Measurements from ENCODE around the gene C11orf21. TPM values are rescaled to one million over a fixed set of nuclear protein-coding genes. Genes with fewer than 3 reads are reported as not detected.
A peak's percentile ranks its signal among the peaks of the same experiment; 100 is the strongest.
"Not testable (repeated sequence)": the region's sequence is repeated elsewhere in the genome, so short reads cannot be mapped to it uniquely, and the experiment has no call there.

C11orf21 gene
- total RNA-seq, 1 donor from 2014 or later: not detected

- no peaks in the 10 kb centered on the region for H3K27me3 ChIP-seq (ENCODE audit: control insufficient read depth, insufficient read depth, low read length)
- DNase-seq (ENCODE audit: low read depth) (no peak), FAIRE-seq (no peak)
- TF ChIP-seq, protein P1, sequence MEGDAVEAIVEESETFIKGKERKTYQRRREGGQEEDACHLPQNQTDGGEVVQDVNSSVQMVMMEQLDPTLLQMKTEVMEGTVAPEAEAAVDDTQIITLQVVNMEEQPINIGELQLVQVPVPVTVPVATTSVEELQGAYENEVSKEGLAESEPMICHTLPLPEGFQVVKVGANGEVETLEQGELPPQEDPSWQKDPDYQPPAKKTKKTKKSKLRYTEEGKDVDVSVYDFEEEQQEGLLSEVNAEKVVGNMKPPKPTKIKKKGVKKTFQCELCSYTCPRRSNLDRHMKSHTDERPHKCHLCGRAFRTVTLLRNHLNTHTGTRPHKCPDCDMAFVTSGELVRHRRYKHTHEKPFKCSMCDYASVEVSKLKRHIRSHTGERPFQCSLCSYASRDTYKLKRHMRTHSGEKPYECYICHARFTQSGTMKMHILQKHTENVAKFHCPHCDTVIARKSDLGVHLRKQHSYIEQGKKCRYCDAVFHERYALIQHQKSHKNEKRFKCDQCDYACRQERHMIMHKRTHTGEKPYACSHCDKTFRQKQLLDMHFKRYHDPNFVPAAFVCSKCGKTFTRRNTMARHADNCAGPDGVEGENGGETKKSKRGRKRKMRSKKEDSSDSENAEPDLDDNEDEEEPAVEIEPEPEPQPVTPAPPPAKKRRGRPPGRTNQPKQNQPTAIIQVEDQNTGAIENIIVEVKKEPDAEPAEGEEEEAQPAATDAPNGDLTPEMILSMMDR (IDR thresholded peaks at IDR 0.05; ENCODE audit: insufficient read depth, low read length, severe bottlenecking): no peak
- no peak overlapping the region for H3K4me3 ChIP-seq (ENCODE audit: low read depth, low read length)
- no peaks in the 10 kb centered on the region for H3K36me3 ChIP-seq (ENCODE audit: control insufficient read depth, insufficient read depth, low read length)
Measured at GRCh38 chr11:2345050-2345449, 43.3 kb upstream of the C11orf21 start.

GRCh38 chr11:2343502-2343901 lies 41.8 kb upstream of the C11orf21 start:
- FAIRE-seq (no peak), DNase-seq (ENCODE audit: low read depth) (no peak)
- H3K36me3 ChIP-seq (ENCODE audit: control insufficient read depth, insufficient read depth, low read length): no peaks in the 10 kb centered on the region
- TF ChIP-seq, protein P1 (IDR thresholded peaks at IDR 0.05; ENCODE audit: insufficient read depth, low read length, severe bottlenecking): no peak
- H3K27me3 ChIP-seq (ENCODE audit: control insufficient read depth, insufficient read depth, low read length): no peaks in the 10 kb centered on the region
- no peak overlapping the region for H3K4me3 ChIP-seq (ENCODE audit: low read depth, low read length)

GRCh38 chr11:2342981-2343380 lies 41.3 kb upstream of the C11orf21 start:
- no peak for FAIRE-seq
- H3K36me3 ChIP-seq (ENCODE audit: control insufficient read depth, insufficient read depth, low read length): no peaks in the 10 kb centered on the region
- no peak for DNase-seq (ENCODE audit: low read depth)
- H3K4me3 ChIP-seq (ENCODE audit: low read depth, low read length): no peak overlapping the region
- no peaks in the 10 kb centered on the region for H3K27me3 ChIP-seq (ENCODE audit: control insufficient read depth, insufficient read depth, low read length)
- TF ChIP-seq, protein P1 (IDR thresholded peaks at IDR 0.05; ENCODE audit: insufficient read depth, low read length, severe bottlenecking): no peak

GRCh38 chr11:2342557-2342956 lies 40.8 kb upstream of the C11orf21 start:
- no peak overlapping the region for H3K4me3 ChIP-seq (ENCODE audit: low read depth, low read length)
- FAIRE-seq (no peak), DNase-seq (ENCODE audit: low read depth) (no peak)
- no peaks in the 10 kb centered on the region for H3K36me3 ChIP-seq (ENCODE audit: control insufficient read depth, insufficient read depth, low read length)
- TF ChIP-seq, protein P1 (IDR thresholded peaks at IDR 0.05; ENCODE audit: insufficient read depth, low read length, severe bottlenecking): no peak
- no peaks in the 10 kb centered on the region for H3K27me3 ChIP-seq (ENCODE audit: control insufficient read depth, insufficient read depth, low read length)

DNA sequence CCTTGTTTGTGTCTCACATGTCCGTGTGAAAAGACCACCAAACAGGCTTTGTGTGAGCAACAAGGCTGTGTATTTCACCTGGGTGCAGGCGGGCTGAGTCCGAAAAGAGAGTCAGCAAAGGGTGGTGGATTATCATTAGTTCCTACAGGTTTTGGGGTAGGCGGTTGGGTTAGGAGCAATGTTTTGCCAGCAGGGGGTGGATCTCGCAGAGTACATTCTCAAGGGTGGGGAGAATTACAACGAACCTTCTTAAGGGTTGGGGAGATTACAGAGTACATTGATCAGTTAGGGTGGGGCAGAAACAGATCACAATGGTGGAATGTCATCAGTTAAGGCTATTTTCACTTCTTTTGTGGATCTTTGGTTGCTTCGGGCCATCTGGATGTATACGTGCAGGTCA lies 37.0 kb upstream of the C11orf21 start:
- TF ChIP-seq, protein P1 (IDR thresholded peaks at IDR 0.05; ENCODE audit: insufficient read depth, low read length, severe bottlenecking): peak; percentile 20
- DNase-seq (ENCODE audit: low read depth); H3K4me3 ChIP-seq (ENCODE audit: low read depth, low read length); H3K36me3 ChIP-seq (ENCODE audit: control insufficient read depth, insufficient read depth, low read length); H3K27me3 ChIP-seq (ENCODE audit: control insufficient read depth, insufficient read depth, low read length): not testable (repeated sequence)
- FAIRE-seq: peak; percentile 80

DNA sequence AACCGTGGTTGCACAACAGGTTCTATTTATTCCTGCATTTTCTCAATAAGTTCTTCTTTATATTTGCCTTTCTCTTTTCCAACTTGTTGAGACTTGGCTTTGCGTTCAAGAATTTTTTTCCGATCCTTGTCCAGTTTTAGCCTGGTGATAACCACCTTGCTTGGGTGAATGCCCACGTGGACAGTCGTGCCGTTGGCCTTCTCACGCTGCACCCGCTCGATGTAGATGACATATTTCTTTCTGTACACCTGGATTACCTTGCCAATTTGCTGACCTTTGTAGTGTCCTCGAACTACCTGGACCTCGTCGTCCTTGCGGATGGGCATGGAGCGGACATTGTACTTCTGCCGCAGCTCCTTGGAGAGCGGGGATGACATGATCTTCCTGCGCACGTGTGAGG lies 33.6 kb upstream of the C11orf21 start:
- H3K27me3 ChIP-seq (ENCODE audit: control insufficient read depth, insufficient read depth, low read length); H3K36me3 ChIP-seq (ENCODE audit: control insufficient read depth, insufficient read depth, low read length); H3K4me3 ChIP-seq (ENCODE audit: low read depth, low read length): not testable (repeated sequence)
- DNase-seq (ENCODE audit: low read depth): peak; percentile 19
- FAIRE-seq: peak; percentile 88

- H3K4me3 ChIP-seq (ENCODE audit: low read depth, low read length); DNase-seq (ENCODE audit: low read depth); H3K36me3 ChIP-seq (ENCODE audit: control insufficient read depth, insufficient read depth, low read length); FAIRE-seq; H3K27me3 ChIP-seq (ENCODE audit: control insufficient read depth, insufficient read depth, low read length): not testable (repeated sequence)
Measured at GRCh38 chr11:2333486-2334205, 31.9 kb upstream of the C11orf21 start.

DNA sequence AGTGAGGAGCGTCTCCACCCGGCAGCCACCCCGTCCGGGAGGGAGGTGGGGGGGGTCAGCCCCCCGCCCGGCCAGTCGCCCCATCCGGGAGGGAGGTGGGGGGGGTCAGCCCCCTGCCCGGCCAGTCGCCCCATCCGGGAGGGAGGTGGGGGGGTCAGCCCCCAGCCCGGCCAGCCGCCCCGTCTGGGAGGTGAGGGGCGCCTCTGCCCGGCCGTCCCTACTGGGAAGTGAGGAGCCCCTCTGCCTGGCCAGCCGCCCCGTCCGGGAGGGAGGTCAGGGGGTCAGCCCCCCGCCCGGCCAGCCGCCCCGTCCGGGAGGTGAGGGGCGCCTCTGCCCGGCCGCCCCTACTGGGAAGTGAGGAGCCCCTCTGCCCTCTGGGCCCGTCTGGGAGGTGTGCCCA lies 30.9 kb upstream of the C11orf21 start:
- not testable (repeated sequence) for FAIRE-seq; H3K27me3 ChIP-seq (ENCODE audit: control insufficient read depth, insufficient read depth, low read length); DNase-seq (ENCODE audit: low read depth); H3K36me3 ChIP-seq (ENCODE audit: control insufficient read depth, insufficient read depth, low read length); H3K4me3 ChIP-seq (ENCODE audit: low read depth, low read length)
